Tibial nerve (tissue), 4 donors: ENCODE data around the gene CEL. TPM values are rescaled to one million over a fixed set of nuclear protein-coding genes. Genes with fewer than 3 reads are reported as not detected.

Experiments
- DNase-seq, 2 donors: peaks; one replicate each; pipeline ENCODE4 v3.0.0-alpha.2; 2019; ENCODE audit warnings: low spot score in 2 of 2
- H3K27ac ChIP-seq, 4 donors: fragments of 200-600 bp; sonication (generic) in 3 of 4; one replicate each; pipeline ENCODE4 v1.5.1; 2017 to 2019; ENCODE audit warnings: mild to moderate bottlenecking in 1 of 4
- H3K27me3 ChIP-seq, 2 donors: fragments of 200-600 bp; sonication (generic) in 1 of 2; one replicate each; pipeline versions ENCODE4 v1.5.1 to v1.6.0; 2017 to 2019
- H3K36me3 ChIP-seq, 3 donors: fragments of 200-600 bp; sonication (generic); one replicate each; pipeline ENCODE4 v1.5.1; 2018 to 2019
- H3K4me1 ChIP-seq, 4 donors: fragments of 200-600 bp; sonication (generic) in 3 of 4; one replicate each; pipeline ENCODE4 v1.5.1; 2017 to 2019
- H3K4me3 ChIP-seq, 4 donors: fragments of 200-600 bp; sonication (generic) in 3 of 4; one replicate each; pipeline ENCODE4 v1.5.1; 2017 to 2019; ENCODE audit warnings: mild to moderate bottlenecking in 1 of 4, moderate library complexity in 1 of 4
- H3K9me3 ChIP-seq, 4 donors: fragments of 200-600 bp; sonication (generic) in 3 of 4; one replicate each; pipeline ENCODE4 v1.5.1; 2017 to 2019
- EP300 ChIP-seq, 2 donors: sonication (generic); formaldehyde crosslinking; IDR thresholded peaks; one replicate each; pipeline ENCODE4 v1.6.1; 2017; ENCODE audit warnings: antibody characterized with exemption in 2 of 2, mild to moderate bottlenecking in 1 of 2
- POLR2A ChIP-seq, 2 donors: fragments of 450-650 bp; IDR thresholded peaks; one replicate each; pipeline ENCODE4 v1.6.1; 2017; ENCODE audit warnings: antibody characterized with exemption in 2 of 2, mild to moderate bottlenecking in 2 of 2, moderate library complexity in 2 of 2
- WGBS, 2 donors: methylation state at CpG; one replicate each; pipeline ENCODE4 v1.1.5; 2018; 5-methylcytosine and 5-hydroxymethylcytosine counted together
- total RNA-seq, 4 donors: library from RNA; depleted of rRNA; stranded (reverse); fragments of >200 nt; gene quantifications; one replicate each; pipeline ENCODE4 v1.1.0, GENCODE V29; 2016
- TF ChIP-seq, protein P1 (sequence below), 5 experiments: fragments of 200-600 bp in 3 of 5; fragments of 450-650 bp in 2 of 5; sonication (generic) in 3 of 5; IDR thresholded peaks; one replicate each; pipeline ENCODE4 v1.5.1; 2016 to 2019; ENCODE audit warnings: antibody characterized with exemption in 5 of 5, mild to moderate bottlenecking in 3 of 5, moderate library complexity in 2 of 5

The CEL gene
- total RNA-seq, 4 donors from 2014 or later, result 1.7 to 10.5 (median 2.6) TPM

GRCh38 chr9:133098871-133099270, 37.1 kb downstream of the CEL start:
- TF ChIP-seq, protein P1, sequence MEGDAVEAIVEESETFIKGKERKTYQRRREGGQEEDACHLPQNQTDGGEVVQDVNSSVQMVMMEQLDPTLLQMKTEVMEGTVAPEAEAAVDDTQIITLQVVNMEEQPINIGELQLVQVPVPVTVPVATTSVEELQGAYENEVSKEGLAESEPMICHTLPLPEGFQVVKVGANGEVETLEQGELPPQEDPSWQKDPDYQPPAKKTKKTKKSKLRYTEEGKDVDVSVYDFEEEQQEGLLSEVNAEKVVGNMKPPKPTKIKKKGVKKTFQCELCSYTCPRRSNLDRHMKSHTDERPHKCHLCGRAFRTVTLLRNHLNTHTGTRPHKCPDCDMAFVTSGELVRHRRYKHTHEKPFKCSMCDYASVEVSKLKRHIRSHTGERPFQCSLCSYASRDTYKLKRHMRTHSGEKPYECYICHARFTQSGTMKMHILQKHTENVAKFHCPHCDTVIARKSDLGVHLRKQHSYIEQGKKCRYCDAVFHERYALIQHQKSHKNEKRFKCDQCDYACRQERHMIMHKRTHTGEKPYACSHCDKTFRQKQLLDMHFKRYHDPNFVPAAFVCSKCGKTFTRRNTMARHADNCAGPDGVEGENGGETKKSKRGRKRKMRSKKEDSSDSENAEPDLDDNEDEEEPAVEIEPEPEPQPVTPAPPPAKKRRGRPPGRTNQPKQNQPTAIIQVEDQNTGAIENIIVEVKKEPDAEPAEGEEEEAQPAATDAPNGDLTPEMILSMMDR (IDR thresholded peaks at IDR 0.05), result no peak
- TF ChIP-seq EP300 (IDR thresholded peaks at IDR 0.05), result no peak
- no peak for TF ChIP-seq POLR2A (IDR thresholded peaks at IDR 0.05)
- H3K27ac ChIP-seq, result no peak overlapping the region
- peaks cover 6 to 83% (median 54%) of the 10 kb centered on the region in 3 donors for H3K36me3 ChIP-seq
- H3K27me3 ChIP-seq, result no peaks in the 10 kb centered on the region
- H3K4me3 ChIP-seq, result no peak overlapping the region
- H3K9me3 ChIP-seq, result peaks cover 0 to 30% (median 7%) of the 10 kb centered on the region in 4 donors
- 95 to 99% methylated on average over 5 of the region's 5 CpGs for WGBS, 2 donors
- DNase-seq, result no peak
- peaks cover 0 to 6% (median 3%) of the 10 kb centered on the region in 4 donors for H3K4me1 ChIP-seq

GRCh38 chr9:133099726-133100505, 38.1 kb downstream of the CEL start:
- 95 to 98% methylated on average over 9 to 10 of the region's 12 CpGs for WGBS, 2 donors
- TF ChIP-seq POLR2A (IDR thresholded peaks at IDR 0.05), result no peak
- TF ChIP-seq, protein P1 (IDR thresholded peaks at IDR 0.05), result no peak
- TF ChIP-seq EP300 (IDR thresholded peaks at IDR 0.05), result no peak
- H3K27me3 ChIP-seq, result no peaks in the 10 kb centered on the region
- H3K4me3 ChIP-seq, result no peak overlapping the region
- H3K9me3 ChIP-seq, result peaks cover 0 to 29% (median 7%) of the 10 kb centered on the region in 4 donors
- H3K4me1 ChIP-seq, result peaks cover 0 to 7% (median 3%) of the 10 kb centered on the region in 4 donors
- H3K36me3 ChIP-seq, result peaks cover 6 to 94% (median 54%) of the 10 kb centered on the region in 3 donors
- no peak for DNase-seq
- no peak overlapping the region for H3K27ac ChIP-seq

DNA sequence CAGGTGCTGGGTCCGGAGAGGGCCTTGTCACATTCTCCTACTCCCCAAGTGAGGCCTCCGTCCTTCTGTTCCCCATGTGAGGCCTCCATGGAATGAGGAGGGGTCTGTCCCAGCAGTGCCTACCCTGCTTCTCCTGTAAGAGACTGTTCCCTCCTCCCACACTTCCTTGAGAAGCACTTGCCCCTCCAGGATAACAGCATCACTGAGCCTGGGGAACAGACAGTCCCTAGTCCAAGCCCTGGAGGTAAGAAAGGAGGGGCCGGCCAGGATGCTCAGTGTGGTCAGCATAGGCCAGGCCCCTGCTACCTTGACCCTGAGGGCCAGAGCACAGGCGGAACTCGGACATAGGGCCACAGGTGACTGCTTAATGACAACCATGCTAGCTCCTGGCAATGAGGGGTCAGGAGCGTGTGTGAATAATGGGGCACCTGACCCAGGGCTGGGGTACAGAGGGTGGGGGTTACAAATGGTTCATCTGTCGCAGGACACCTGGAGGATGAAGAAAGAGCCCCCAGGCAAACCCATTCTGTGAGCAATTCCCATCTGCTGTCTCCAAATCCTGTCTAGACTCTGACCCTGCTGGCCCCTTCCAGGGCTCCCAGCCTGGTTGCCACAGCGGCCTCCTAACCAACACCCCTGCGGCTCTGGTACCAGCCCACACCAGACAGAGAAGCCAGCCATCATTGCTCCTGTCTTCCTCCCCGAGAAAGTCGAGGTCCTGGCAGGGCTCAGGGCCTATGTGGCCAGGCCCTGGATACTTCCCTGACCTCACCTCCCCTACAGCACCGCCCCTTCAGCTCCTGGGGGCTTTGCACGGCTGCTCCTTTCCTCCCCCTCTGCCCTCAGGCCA, 39.0 kb downstream of the CEL start:
- Histone ChIP-seq H3K4me3 (no peak overlapping the region), H3K27me3 (no peaks in the 10 kb centered on the region), H3K36me3 (peaks cover 6 to 99% (median 54%) of the 10 kb centered on the region in 3 donors), H3K27ac (no peak overlapping the region), H3K4me1 (peaks cover 0 to 7% (median 3%) of the 10 kb centered on the region in 4 donors), H3K9me3 (peaks cover 0 to 21% (median 6%) of the 10 kb centered on the region in 4 donors)
- WGBS, 2 donors, result 88 to 94% methylated on average over 13 of the region's 13 CpGs
- no peak for DNase-seq
- TF ChIP-seq POLR2A (IDR thresholded peaks at IDR 0.05) (no peak), EP300 (IDR thresholded peaks at IDR 0.05) (no peak)
- TF ChIP-seq, protein P1 (IDR thresholded peaks at IDR 0.05), result no peak

DNA sequence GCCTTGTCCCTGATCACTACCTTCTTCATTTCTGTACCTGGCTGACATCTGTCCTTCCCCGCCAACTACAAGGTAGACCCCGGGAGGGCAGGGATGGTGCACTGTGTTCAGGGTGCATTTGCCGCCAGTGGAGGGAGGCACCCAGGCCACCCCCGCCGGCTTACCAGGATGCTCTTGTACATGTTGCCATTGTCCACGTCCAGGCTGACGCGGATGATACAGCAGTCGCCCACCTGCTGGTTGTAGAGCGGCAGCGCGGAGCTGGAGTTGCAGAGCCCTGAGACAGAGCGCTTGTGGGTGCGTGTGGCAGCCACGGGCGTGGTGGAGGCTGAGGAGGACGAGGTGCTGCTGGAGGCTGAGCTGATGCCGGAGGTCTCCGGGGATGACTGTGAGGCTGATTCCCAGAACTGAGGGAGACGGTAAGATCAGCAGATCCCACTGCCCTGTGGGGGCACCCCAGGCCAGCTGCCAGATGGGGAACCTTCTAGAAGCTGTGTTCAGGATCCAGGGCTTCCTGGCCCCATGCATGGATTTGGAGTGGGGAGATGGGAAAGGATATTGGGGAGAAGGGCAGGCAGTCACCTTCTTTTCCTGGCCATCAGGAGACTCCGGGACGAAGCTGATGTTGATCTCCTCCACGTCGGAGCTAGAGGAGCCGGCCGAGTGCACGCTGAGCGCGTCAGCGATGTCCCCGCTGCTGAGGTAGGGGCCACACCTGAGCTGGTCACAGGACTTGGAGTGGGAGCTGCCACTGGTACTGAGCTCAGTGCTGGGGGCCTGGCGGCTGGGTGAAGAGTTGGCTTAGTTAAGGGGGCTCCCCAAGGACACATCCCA, 39.8 kb downstream of the CEL start:
- DNase-seq, result no peak
- no peak overlapping the region for H3K4me3 ChIP-seq
- TF ChIP-seq, protein P1 (IDR thresholded peaks at IDR 0.05), result no peak
- TF ChIP-seq EP300 (IDR thresholded peaks at IDR 0.05), result no peak
- TF ChIP-seq POLR2A (IDR thresholded peaks at IDR 0.05), result no peak
- no peak overlapping the region for H3K27ac ChIP-seq
- peaks cover 0 to 12% (median 2%) of the 10 kb centered on the region in 4 donors for H3K9me3 ChIP-seq
- WGBS, 2 donors, result 95 to 97% methylated on average over 26 to 31 of the region's 32 CpGs
- peaks cover 6 to 99% (median 61%) of the 10 kb centered on the region in 3 donors for H3K36me3 ChIP-seq
- H3K4me1 ChIP-seq, result peaks cover 0 to 7% (median 3%) of the 10 kb centered on the region in 4 donors
- no peaks in the 10 kb centered on the region for H3K27me3 ChIP-seq
